Transverse colon (tissue), 3 donors: ENCODE results near the gene DOCK2.

ENCODE experiments used
- CTCF ChIP-seq, 5 experiments: fragments of 200-600 bp in 3 of 5; fragments of 450-650 bp in 2 of 5; sonication (generic) in 3 of 5; IDR thresholded peaks; 1 replicate in 2 of 5; 2 replicates in 3 of 5; pipeline ENCODE4 v1.5.1; 2016 to 2017; ENCODE audit warnings: antibody characterized with exemption in 5 of 5, inconsistent platforms in 3 of 5, mild to moderate bottlenecking in 2 of 5, moderate library complexity in 1 of 5
- POLR2A ChIP-seq: fragments of 450-650 bp; IDR thresholded peaks from one replicate; pipeline ENCODE4 v1.6.1; 2016; ENCODE audit warnings: antibody characterized with exemption, mild to moderate bottlenecking, moderate library complexity

- TF ChIP-seq CTCF (IDR thresholded peaks at IDR 0.05) (no peak), POLR2A (no peak)
Observed at GRCh38 chr5:169908864-169909263, 271.8 kb downstream of the DOCK2 start.
